Measurements from ENCODE around the gene TMEM59.
"Not testable (repeated sequence)": the region's sequence is repeated elsewhere in the genome, so short reads cannot be mapped to it uniquely, and the experiment has no call there.

Gene TMEM59

GRCh38 chr1:53999920-54000319, 53.1 kb downstream of the TMEM59 start:
- TF ChIP-seq CTCF (IDR thresholded peaks at IDR 0.05; ENCODE audit: control insufficient read depth, insufficient read depth, low read depth, low read length, missing control alignments) = no peak
- DNase-seq (ENCODE audit: low read depth) = no peak
- H3K4me3 ChIP-seq (ENCODE audit: control insufficient read depth, low read depth, low read length) = no peak overlapping the region

- TF ChIP-seq CTCF (IDR thresholded peaks at IDR 0.05; ENCODE audit: control insufficient read depth, insufficient read depth, low read depth, low read length, missing control alignments) = no peak
- DNase-seq (ENCODE audit: low read depth) = no peak
- no peak overlapping the region for H3K4me3 ChIP-seq (ENCODE audit: control insufficient read depth, low read depth, low read length)
Observed at GRCh38 chr1:53998223-53998622, 54.8 kb downstream of the TMEM59 start.

- TF ChIP-seq CTCF (IDR thresholded peaks at IDR 0.05; ENCODE audit: control insufficient read depth, insufficient read depth, low read depth, low read length, missing control alignments) = no peak
- H3K4me3 ChIP-seq (ENCODE audit: control insufficient read depth, low read depth, low read length) = no peak overlapping the region
- DNase-seq (ENCODE audit: low read depth) = no peak
Observed at GRCh38 chr1:53995683-53996082, 57.3 kb downstream of the TMEM59 start.

- not testable (repeated sequence) for DNase-seq (ENCODE audit: low read depth); H3K4me3 ChIP-seq (ENCODE audit: control insufficient read depth, low read depth, low read length)
Observed at GRCh38 chr1:53994516-53994915, 58.5 kb downstream of the TMEM59 start.

GRCh38 chr1:53992085-53992874, 60.7 kb downstream of the TMEM59 start:
- no peak for DNase-seq (ENCODE audit: low read depth)
- TF ChIP-seq CTCF (IDR thresholded peaks at IDR 0.05; ENCODE audit: control insufficient read depth, insufficient read depth, low read depth, low read length, missing control alignments) = peak; percentile 34
- no peak overlapping the region for H3K4me3 ChIP-seq (ENCODE audit: control insufficient read depth, low read depth, low read length)

- H3K4me3 ChIP-seq (ENCODE audit: control insufficient read depth, low read depth, low read length) = no peak overlapping the region
- TF ChIP-seq CTCF (IDR thresholded peaks at IDR 0.05; ENCODE audit: control insufficient read depth, insufficient read depth, low read depth, low read length, missing control alignments) = no peak
- no peak for DNase-seq (ENCODE audit: low read depth)
Observed at GRCh38 chr1:53987880-53988279, 65.1 kb downstream of the TMEM59 start.

- H3K4me3 ChIP-seq (ENCODE audit: control insufficient read depth, low read depth, low read length) = no peak overlapping the region
- TF ChIP-seq CTCF (IDR thresholded peaks at IDR 0.05; ENCODE audit: control insufficient read depth, insufficient read depth, low read depth, low read length, missing control alignments) = no peak
- DNase-seq (ENCODE audit: low read depth) = no peak
Observed at GRCh38 chr1:53986458-53986857, 66.5 kb downstream of the TMEM59 start.
